ENCODE data around the gene RBM45.

The RBM45 gene

GRCh38 chr2:178160601-178161000 lies 48.4 kb downstream of the RBM45 start:
- DNase-seq (ENCODE audit: low read depth): no peak

GRCh38 chr2:178163395-178163794 lies 51.2 kb downstream of the RBM45 start:
- DNase-seq (ENCODE audit: low read depth): no peak

GRCh38 chr2:178163911-178164310 lies 51.7 kb downstream of the RBM45 start:
- DNase-seq (ENCODE audit: low read depth): no peak

GRCh38 chr2:178173657-178174056 lies 61.4 kb downstream of the RBM45 start:
- no peak for DNase-seq (ENCODE audit: low read depth)

GRCh38 chr2:178177066-178177679 lies 64.9 kb downstream of the RBM45 start:
- no peak for DNase-seq (ENCODE audit: low read depth)

Measured in non-pigmented ciliary epithelial cell (primary cell).